Endometrium (tissue), 2 donors: ENCODE data around the gene EEA1.
"Not testable (repeated sequence)": the region's sequence is repeated elsewhere in the genome, so short reads cannot be mapped to it uniquely, and the experiment has no call there.

Source experiments
- FAIRE-seq: peaks from 2 replicates; lab custom pipeline; 2012; peaks lifted over from hg19 to GRCh38; lab: Jason Lieb, UNC
- donor health status: control.
- donor health status: control.

EEA1 gene

DNA sequence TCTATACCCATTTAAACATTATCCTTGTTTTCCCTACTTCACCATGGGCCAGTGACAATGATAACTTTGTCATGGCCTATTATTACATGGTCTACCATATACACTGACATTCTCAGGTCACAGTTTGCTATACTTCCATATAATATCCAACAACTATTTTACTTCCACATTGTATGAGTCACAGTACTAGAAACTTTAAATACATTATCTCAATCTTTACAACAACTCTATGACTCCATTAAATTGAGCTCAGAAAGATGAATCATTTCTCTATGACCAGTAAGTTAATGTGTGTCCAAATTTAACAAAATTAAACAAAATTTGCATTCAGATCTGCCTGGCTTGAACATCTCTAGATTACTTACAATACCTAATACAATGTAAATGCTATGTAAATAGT lies 132.4 kb downstream of the EEA1 start:
- FAIRE-seq: no peak

DNA sequence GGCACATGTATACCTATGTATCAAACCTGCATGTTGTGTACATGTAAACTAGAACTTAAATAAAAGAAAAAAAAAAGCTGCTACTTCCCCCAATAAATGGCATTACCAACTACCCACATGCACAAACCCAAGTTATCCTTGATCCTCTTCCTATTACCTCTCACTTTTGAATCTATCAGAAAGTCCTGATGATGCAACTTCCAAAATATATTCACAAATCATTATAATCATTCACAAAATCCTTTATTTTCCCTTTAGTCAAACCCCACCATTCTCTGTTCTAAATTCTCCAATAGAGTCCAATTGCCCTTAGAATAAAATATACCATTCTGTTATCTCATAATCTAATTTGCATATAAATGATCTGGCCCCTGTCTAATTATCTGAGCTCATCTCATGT lies 134.3 kb downstream of the EEA1 start:
- no peak for FAIRE-seq

DNA sequence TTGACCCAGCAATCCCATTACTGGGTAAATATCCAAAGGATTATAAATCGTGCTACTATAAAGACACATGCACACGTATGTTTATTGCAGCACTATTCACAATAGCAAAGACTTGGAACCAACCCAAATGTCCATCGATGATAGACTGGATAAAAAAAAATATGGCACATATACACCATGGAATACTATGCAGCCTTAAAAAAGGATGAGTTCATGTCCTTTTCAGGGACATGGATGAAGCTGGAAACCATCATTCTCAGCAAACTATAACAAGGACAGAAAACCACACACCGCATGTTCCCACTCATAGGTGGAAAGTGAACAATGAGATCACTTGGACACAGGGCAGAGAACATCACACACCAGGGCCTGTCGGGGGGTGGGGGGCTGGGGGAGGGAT lies 134.7 kb downstream of the EEA1 start:
- FAIRE-seq: not testable (repeated sequence)

DNA sequence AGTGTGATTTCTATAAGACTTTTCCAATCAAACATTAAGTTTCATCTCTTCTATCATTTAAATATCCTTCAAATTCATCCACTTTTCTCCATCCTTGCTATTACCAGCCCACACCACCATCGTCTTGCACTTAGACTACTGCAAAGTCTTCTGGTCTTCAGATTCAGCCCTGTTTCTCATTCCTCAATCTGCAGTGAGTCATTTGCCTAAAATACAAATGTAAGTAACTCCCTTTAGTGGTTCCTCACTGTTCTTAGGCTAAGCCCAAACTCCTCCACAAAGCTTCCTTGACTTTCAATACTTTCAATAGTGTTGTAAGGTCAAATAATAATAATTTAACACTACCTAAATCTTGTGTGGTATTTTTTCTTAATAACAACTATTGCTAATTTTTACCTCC lies 143.1 kb downstream of the EEA1 start:
- no peak for FAIRE-seq

DNA sequence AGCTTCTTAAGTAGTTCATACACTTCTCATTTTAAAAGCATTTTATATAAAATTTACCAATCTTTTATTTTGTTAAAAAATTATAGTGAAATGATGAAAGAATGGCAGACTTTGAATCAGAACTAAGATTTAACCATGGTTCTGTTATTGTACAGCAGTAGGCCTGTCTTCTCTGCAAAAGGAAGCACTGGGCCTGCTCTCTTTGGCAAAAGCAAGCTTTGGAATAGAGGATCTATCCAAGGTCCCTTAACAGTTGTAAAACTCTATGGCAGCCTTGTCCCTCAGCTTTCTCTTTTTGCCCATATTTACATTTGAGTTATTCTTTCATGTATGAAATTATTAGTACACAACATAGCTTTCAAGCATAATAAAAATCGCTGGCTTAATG lies 143.5 kb downstream of the EEA1 start:
- no peak for FAIRE-seq

DNA sequence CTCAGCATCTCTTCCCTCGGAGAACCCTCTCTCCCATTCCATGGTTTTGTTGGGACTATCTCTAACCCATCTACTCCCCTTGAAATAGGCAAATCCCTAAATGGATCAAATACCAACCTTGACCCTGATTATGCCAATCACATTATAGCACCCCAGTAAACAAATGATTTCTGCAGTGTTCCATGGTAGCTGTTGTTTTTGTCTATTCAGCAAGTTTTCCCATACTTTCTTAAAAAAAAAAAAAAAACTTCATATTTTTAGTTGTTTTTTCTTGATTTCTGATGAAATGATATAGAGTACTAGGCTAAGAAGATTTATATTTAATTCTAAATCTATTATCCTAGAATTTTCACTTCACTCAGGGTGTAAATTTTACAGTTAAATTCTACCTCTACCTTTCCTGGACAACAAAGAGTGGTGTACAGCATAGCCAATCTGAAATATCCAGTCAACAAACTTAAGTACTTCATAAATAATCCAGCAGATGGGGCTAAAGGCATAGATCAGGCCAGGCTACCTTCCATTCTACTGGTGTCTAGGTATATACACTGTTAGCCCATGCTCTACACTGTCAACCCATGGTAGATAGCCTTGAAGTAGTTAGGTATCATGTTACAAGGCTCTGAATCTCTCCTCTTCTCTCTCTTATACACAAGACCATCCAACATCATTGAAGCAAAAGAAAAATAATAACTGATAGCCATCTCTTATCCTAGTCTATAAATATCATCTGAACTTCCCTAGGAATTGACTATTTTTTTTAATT lies 144.1 kb downstream of the EEA1 start:
- peak; percentile 79 for FAIRE-seq

DNA sequence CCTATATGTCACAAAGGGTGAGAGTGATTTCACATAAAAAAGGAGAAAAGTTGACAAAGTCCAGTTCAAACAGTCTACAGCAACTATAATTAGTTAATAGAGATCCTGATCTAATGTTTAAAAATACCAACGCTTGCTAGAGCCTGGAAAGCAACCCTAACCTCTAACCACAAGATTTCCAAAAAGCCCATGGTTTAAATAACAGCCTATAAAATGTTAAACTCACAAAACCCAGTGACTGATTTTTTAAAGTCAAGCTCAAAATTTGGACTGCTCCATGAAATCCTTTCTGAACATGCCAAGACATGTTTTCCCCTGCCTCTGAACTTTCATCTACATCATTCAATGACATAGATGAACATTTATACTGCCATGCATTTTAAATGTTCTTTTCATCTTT lies 144.7 kb downstream of the EEA1 start:
- FAIRE-seq: peak; percentile 53

DNA sequence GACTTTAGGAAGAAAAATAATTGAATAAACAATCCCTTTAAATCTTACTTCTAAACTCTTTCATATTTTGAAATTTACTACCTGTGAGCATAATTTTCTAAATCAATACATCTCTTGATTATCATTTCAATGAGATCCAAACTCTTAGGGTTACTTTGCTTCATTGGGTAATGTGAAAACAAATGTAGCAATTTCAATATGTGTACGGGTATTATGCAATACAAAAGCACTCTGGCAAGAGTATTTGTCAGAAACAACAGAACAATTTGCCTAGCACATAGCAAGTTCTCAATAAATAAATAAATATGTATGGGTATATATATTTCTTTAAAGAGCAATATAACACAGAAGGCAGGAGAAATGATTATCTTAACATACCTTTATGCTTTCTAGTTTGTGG lies 149.2 kb downstream of the EEA1 start:
- FAIRE-seq: no peak

DNA sequence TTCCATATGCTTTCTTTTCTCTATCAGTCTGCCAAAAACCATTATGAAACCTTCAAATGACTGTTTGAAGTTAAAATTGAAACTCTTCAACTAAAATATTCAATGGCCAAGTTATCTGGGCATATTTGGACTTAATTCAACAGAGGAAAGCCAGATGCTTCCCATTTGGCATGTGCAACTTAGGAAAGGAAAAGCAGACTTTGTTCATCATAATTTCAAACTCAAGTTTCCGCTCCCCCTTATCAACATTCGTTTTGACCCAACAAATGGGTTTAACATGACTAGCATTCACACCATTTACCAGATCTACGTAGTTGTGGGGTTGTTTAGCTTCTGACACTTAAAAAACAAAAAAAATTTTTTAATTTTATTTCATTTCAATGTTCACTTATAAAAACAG lies 150.6 kb downstream of the EEA1 start:
- FAIRE-seq: no peak

DNA sequence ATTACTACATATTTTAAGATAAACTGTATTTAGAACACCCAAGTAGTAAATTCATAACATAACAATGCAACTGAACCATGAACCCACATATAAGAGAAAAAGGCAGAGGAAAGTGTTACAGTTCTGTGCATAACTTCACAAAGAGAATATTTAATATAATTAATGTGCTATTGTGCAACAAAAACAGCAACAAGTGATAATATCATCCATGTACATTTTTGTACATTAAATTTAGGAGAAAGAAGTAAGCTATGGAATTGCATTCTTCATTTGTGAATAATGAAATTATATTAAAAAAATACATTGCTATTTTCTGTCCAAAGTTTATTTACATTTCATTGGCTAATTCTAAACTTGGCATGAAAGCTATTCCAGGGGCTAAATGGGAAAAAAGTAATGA lies 153.7 kb downstream of the EEA1 start:
- FAIRE-seq: no peak

DNA sequence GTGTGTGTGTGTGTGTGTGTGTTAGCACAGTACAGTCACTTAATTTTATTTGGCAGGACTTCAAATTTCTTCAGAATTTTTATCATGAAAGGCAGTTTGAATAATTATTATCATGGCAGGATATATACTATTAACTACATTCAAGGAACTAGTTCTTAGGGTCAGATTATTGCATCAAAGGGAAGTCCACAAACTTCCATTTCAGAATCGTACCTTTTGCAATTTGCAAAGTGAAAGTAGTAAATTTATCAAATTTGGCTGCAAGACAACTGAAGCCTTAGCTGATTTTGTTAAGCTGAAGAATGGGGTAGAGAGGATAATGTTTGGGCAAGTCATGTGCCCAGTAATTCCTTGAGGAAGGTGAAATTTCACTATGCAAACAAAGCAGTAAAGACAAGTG lies 158.1 kb downstream of the EEA1 start:
- no peak for FAIRE-seq

DNA sequence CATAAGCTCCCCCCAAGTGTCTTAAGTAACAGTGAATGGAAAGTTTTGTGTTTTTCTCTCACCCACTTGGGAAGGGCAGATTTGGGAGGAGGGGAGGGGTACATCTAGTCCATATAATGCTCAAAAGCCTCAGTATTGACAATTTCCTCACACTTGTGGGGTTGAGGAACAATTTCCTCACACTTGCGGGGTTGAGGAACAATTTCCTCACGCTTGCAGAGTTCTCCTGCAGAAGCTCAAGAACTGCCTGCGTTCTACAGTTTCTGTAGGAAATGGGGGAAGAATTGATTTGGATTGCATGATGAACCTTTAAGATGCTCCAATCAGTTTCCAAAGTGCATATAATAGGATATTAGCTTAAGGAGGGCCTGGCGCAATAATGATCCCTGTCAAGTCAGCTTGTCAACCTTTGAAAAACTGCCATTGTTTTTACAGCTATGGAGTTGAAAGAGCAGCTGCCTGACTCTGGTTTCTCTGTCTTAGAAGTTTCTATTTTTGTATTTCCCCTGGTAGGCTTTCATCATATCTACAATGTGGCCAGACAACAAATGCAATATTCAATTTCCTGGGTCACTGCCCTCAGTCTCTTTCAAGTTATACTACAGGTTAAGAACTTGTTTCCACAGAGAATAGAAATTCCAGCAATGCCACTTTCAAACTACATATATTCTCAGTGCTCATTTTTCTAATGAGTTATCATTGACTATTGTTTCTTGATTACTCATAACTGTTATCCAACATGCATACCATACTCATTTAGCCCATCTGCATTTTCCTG lies 159.8 kb downstream of the EEA1 start:
- no peak for FAIRE-seq

DNA sequence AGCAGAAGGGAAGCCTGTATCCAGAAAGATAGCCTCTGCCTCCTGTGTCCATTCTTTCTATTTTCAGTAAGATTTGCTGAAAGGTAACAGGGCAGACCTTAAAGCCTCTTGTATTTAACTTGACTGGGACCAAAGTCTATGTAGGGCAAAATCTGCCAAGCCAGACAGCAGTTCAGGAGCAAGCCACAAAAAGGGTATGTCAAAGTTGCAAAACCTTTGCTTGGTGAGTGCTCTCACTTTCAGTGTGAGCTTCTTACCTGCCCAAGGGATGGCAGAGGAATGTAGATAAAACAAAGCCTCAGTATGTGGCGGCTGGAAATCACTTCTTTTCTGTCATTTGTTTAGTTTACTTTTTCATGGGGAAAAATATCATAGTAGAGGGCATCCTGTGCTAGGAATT lies 163.2 kb downstream of the EEA1 start:
- FAIRE-seq: no peak

DNA sequence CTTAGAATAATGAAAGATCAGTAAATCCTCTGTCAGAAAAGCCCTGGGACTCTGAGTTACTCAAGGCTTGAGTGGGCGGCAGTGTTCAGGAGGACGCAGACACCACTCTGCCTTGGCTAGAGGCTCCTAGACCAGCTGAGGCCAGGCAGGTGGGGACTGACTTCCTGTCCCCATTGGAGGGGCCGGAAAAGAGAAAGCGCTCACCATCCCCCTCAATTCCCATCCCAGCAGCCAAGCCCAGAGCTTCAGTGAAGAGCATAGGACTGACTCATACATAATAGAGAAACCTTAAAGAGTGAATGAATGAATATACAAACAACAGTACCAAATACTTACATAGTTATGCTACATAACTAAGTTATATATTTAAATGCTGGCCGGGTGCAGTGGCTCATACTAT lies 164.3 kb downstream of the EEA1 start:
- FAIRE-seq: no peak

DNA sequence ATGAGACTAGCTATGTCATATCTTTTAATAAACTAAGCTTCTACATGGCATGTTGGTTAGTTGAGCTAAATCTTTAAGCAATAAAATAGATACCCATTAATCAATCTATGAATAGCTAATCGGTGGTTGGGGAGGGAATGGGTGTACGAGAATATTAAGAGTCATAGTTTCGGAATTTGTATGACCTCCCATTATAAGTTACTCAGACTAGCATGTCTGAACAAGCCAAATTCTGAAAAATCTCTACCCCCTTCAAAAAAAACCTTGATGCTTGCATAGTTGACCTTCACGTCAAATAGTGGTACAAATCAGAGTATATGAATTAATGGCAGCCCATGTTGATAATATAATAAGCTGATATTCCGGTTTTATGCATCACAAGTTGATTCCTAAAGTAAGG lies 166.3 kb downstream of the EEA1 start:
- no peak for FAIRE-seq

DNA sequence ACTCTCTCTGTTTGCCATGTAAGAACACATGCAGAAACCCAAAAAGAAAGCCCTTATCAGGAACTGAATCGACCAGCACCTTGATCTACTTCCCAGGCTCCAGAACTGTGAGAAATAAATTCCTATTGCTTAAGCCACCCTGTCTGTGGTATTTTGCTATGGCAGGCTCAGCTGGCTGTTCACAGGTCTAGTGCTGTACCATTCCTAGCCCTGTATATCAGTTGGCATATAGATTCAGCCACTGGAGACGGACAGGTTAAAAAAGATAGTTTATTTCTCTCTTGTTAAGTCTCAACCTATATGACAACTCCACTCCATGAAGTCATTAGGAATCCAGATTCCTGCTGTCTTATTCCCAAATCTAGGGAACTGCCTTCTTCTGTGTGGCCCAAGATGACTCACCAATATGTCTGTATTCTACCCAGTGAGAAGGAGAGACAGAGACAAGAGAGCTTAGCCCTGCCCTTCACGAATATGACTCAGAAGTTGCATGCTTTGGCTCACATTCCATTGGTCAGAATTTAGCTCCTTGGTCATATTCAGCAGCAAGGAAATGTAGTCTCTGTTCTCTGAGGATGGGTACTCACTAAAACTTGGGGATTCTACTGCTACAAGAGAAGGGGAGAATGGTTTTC lies 169.3 kb downstream of the EEA1 start:
- no peak for FAIRE-seq

DNA sequence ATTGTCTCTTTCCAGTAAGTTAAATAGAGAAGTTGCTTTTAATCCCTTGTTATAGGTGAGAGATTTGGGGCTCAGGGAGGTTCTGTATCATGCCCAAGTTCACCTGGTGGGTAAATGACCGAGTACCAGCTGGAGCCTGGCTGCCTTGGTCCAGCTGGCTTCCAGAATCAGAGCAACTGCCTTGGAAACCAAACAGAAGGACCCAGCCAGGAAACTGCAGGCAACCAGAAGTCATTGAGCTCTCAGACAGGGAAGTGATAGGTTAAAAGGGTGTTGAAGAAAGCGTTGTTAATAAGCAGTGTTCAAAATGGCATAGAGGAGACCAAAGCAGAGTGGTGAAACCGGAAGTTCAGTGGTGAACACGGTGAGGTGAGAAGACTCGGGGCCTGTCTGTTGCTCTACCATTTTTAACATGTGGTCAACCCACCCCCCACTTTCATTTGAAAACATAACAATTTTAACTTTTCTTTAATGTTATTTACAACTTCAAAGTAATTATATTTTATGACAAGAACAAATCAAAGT lies 171.4 kb downstream of the EEA1 start:
- no peak for FAIRE-seq

DNA sequence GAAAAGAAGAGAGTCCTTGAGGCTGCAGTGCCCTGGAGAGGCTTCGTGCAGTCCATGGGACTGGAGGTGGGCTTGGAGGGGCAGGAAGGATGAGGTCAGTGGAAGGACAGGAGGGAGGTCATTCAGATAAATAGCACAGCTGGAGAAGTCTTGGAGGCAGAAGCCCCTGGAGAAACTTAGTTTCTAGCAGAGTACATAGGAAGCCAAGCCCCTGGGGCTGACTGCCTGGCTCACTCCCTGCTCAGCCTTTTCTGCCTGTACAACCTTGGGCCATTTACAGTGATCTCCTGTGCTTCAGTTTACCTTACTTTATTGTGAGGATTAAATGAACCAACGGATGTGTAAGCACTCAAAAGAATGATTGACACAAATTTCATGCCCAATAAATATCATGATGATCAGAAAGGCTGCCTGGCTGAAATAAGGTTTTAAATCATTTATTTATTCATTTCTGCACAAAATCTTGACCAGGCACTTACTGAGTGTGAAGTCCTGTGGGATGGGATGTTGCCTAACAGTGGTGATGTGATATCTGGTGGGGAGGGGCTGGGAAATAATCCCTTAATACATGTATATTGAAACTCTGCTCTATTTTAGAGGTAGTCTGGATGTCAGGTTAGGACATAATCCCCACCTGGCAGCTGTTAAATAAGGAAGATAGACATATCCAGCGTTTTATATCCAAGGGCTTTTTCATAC lies 172.0 kb downstream of the EEA1 start:
- FAIRE-seq: no peak

DNA sequence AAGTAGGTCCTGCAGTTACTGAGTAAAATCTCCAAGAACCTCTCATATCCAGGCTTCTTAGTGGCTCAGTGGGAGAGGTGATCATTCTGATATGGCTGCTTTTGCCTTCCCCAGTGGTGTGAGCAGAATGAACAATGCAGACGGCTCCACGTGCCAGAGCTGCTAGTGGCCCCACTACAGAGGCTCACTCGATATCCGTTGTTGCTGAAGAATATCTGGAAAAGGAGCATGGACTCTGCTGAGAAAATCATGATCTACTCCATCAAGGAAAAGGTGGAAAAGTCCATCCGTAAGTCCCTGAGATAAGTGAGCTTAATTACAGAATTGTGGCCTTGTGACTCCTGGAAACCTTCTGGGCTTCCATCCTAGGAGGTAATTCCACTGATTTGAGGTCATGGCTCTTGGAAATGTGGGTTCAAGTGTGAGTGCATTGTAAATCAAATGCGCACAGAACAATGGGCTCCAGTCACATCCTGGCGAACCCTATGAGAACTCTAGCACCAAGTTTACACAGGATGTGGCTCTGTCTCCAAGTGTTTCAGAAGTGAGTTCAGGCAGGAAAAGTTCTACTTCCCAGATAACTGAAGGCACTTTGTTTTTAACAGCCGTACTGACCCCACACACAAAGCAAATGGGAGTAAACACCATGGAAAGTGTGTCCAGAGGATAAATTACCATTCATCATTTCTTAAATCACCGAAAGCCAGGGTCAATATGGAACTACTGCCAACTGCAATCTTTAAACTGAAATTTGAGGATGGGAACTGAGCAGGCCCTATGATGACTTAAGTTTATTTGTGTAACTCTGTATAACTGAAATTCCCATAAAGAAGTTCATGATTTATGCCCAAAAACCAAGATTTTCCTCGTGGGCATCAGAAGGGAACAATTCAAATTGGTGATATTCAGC lies 174.9 kb downstream of the EEA1 start:
- FAIRE-seq: no peak

DNA sequence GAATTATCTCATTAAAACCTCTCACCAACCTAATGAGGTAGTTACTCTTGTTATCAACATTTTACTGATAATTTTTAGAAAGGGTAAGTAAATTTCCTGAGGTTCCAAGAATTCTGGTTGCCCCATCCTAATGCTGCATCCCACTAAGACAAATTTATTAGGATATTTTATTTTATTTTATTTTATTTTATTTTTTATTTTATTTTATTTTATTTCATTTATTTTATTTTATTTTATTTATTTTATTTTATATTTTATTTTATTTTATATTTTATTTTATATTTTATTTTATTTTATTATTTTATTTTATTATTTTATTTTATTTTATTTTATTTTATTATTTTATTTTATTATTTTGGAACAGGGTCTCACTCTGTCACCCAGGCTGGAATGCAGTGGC lies 179.4 kb downstream of the EEA1 start:
- peak; percentile 91 for FAIRE-seq

DNA sequence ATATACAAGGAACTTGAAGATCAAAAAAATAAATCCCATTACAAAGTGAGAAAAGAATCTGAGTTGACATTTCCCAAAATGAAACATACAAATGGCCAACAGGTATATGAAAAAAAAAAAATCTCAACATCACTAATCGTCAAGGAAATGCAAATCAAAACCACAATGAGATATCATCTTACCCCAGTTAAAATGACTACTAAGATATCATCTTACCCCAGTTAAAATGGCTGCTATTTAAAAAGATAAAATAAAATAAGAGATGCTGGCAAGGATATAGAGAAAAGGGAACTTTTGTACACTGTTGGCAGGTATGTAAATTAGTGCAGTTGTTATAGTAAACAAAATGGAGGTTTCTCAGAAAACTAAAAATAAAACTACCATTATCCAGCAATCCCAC lies 181.9 kb downstream of the EEA1 start:
- no peak for FAIRE-seq
